ENCODE results near the gene RAB23.

DNA sequence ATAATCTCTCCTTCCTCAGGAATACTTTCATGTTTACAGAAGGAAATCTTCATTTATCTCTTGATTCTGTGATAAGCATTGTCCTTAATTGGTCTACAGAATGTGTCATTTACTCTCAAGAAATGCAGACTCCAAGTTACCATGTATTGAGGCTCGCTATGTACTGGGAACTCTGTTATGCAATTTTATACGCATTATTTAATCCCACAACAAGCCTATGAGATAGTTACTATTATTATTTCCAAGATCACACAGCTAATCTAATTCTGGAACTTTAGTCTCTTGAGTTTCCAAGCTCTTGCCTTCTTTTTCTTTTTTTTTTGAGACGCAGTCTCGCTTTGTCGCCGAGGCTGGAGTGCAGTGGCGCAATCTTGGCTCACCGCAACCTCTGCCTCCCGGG is 30.0 kb upstream of the RAB23 start:
- TF ChIP-seq, protein P1, sequence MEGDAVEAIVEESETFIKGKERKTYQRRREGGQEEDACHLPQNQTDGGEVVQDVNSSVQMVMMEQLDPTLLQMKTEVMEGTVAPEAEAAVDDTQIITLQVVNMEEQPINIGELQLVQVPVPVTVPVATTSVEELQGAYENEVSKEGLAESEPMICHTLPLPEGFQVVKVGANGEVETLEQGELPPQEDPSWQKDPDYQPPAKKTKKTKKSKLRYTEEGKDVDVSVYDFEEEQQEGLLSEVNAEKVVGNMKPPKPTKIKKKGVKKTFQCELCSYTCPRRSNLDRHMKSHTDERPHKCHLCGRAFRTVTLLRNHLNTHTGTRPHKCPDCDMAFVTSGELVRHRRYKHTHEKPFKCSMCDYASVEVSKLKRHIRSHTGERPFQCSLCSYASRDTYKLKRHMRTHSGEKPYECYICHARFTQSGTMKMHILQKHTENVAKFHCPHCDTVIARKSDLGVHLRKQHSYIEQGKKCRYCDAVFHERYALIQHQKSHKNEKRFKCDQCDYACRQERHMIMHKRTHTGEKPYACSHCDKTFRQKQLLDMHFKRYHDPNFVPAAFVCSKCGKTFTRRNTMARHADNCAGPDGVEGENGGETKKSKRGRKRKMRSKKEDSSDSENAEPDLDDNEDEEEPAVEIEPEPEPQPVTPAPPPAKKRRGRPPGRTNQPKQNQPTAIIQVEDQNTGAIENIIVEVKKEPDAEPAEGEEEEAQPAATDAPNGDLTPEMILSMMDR (IDR thresholded peaks at IDR 0.05) = no peak
- no peak for TF ChIP-seq POLR2A (IDR thresholded peaks at IDR 0.05)
